ENCODE measurements around the gene PLK2.

PLK2 gene

GRCh38 chr5:58444805-58445204, 15.1 kb downstream of the PLK2 start:
- Histone ChIP-seq H2BK15ac (ENCODE audit: low read depth, poor library complexity, severe bottlenecking) (no peak overlapping the region), H3K36me3 (ENCODE audit: control insufficient read depth in 1 of 2, insufficient read depth in 2 of 2, low read depth in 1 of 2, low read length in 2 of 2) (peaks cover 0 to 9% of the 10 kb centered on the region in 2 experiments), H3K18ac (ENCODE audit: low read depth in 1 of 2, low read length in 2 of 2) (no peak overlapping the region), H2AK5ac (ENCODE audit: low read length, severe bottlenecking) (no peak overlapping the region), H4K8ac (ENCODE audit: low read length) (no peak overlapping the region), H3K27ac (ENCODE audit: low read length, poor library complexity, severe bottlenecking) (no peak overlapping the region), H3K27me3 (ENCODE audit: control insufficient read depth in 1 of 2, insufficient read depth in 1 of 2, low read length in 2 of 2) (no peaks in the 10 kb centered on the region), H4K91ac (ENCODE audit: low read length) (no peak overlapping the region), H2AFZ (ENCODE audit: low read depth, low read length) (no peak overlapping the region), H2BK120ac (ENCODE audit: low read depth, low read length) (no peak overlapping the region), H3K79me1 (replicated peaks; ENCODE audit: low read length, poor library complexity, severe bottlenecking) (no peaks in the 10 kb centered on the region), H3K9me3 (ENCODE audit: control insufficient read depth, low read length) (no peaks in the 10 kb centered on the region), H3K4ac (ENCODE audit: low read depth in 1 of 2, low read length in 2 of 2) (no peak overlapping the region), H3K23ac (ENCODE audit: low read length in 2 of 2) (no peak overlapping the region), H3K4me3 (ENCODE audit: insufficient read depth in 1 of 2, low read depth in 1 of 2, low read length in 2 of 2) (no peak overlapping the region), H3K4me2 (ENCODE audit: low read length, poor library complexity, severe bottlenecking) (no peak overlapping the region), H3K14ac (ENCODE audit: low read length in 2 of 2) (no peak overlapping the region), H2BK12ac (ENCODE audit: low read length in 2 of 2) (no peak overlapping the region), H2BK5ac (ENCODE audit: low read depth, low read length, poor library complexity, severe bottlenecking) (no peak overlapping the region), H3K4me1 (ENCODE audit: control insufficient read depth, insufficient read depth, low read depth, low read length) (peaks cover 2% of the 10 kb centered on the region), H3K9ac (ENCODE audit: low read length) (no peak overlapping the region)
- no peak for DNase-seq

DNA sequence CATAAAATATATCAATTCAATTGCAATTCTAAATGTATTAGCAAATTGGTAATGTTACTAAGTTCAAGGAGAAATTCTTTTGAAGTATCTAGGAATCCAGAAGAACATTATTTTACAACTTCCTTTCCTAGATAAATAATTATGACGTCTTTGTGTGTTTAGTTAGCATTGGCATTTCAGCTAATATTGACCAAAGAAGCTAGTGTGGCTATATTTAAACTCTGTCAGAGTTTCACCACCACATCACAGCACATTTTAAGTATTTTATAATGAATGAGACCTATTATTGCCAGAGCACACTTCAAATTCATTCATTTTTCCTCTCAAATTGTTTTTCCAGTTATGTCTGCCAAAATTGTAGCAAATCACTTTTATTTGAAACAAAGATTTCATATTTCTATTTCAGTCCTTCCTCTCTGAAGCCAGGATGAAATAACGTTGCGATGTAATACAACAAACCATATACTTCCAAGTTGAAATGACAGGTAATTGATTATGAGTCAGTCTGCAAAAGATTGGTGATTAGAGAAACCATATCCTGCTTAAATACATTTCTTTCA, 18.9 kb downstream of the PLK2 start:
- no peak overlapping the region for H3K23ac ChIP-seq (ENCODE audit: low read length in 2 of 2)
- no peak overlapping the region for H2AK5ac ChIP-seq (ENCODE audit: low read length, severe bottlenecking)
- no peaks in the 10 kb centered on the region for H3K27me3 ChIP-seq (ENCODE audit: control insufficient read depth in 1 of 2, insufficient read depth in 1 of 2, low read length in 2 of 2)
- H4K91ac ChIP-seq (ENCODE audit: low read length): no peak overlapping the region
- no peak overlapping the region for H3K18ac ChIP-seq (ENCODE audit: low read depth in 1 of 2, low read length in 2 of 2)
- H3K4me2 ChIP-seq (ENCODE audit: low read length, poor library complexity, severe bottlenecking): no peak overlapping the region
- H4K8ac ChIP-seq (ENCODE audit: low read length): no peak overlapping the region
- no peak overlapping the region for H3K9ac ChIP-seq (ENCODE audit: low read length)
- no peak overlapping the region for H2BK12ac ChIP-seq (ENCODE audit: low read length in 2 of 2)
- no peak overlapping the region for H3K14ac ChIP-seq (ENCODE audit: low read length in 2 of 2)
- no peaks in the 10 kb centered on the region for H3K79me1 ChIP-seq (replicated peaks; ENCODE audit: low read length, poor library complexity, severe bottlenecking)
- H2AFZ ChIP-seq (ENCODE audit: low read depth, low read length): no peak overlapping the region
- no peaks in the 10 kb centered on the region for H3K9me3 ChIP-seq (ENCODE audit: control insufficient read depth, low read length)
- H2BK15ac ChIP-seq (ENCODE audit: low read depth, poor library complexity, severe bottlenecking): no peak overlapping the region
- no peak overlapping the region for H3K27ac ChIP-seq (ENCODE audit: low read length, poor library complexity, severe bottlenecking)
- no CpG with 5 or more reads among the region's 3 CpGs for WGBS
- H3K36me3 ChIP-seq (ENCODE audit: control insufficient read depth in 1 of 2, insufficient read depth in 2 of 2, low read depth in 1 of 2, low read length in 2 of 2): peaks cover 0 to 2% of the 10 kb centered on the region in 2 experiments
- H3K4me1 ChIP-seq (ENCODE audit: control insufficient read depth, insufficient read depth, low read depth, low read length): no peaks in the 10 kb centered on the region
- H2BK120ac ChIP-seq (ENCODE audit: low read depth, low read length): no peak overlapping the region
- H2BK5ac ChIP-seq (ENCODE audit: low read depth, low read length, poor library complexity, severe bottlenecking): no peak overlapping the region
- no peak overlapping the region for H3K4ac ChIP-seq (ENCODE audit: low read depth in 1 of 2, low read length in 2 of 2)
- H3K4me3 ChIP-seq (ENCODE audit: insufficient read depth in 1 of 2, low read depth in 1 of 2, low read length in 2 of 2): no peak overlapping the region
- DNase-seq: no peak

DNA sequence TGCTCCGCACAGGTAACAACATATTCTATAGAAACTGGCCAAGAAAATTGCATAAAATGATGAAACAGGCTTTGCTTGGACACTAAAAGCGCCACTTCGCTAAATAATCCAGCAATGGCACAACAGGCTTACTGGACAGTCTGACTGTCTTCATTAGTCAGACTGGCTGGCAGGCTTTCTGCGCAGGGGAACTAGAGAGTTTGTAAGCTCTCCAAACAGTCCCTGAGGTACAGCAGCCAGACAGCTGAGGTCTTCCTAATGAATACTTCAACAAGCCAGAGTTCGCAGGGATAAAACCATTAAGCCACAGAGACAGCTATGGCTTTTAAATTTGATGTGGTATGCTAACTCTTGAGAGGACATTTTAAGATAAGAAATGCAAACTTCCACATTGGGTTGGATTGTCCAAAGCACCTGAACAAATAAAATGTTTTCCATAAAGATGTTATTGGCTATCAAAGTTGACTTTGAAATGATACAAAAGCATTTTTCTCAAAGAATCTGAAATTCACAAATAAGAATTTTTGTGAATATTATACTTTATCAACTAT, 20.7 kb downstream of the PLK2 start:
- Histone ChIP-seq H3K9me3 (ENCODE audit: control insufficient read depth, low read length) (no peaks in the 10 kb centered on the region), H2BK120ac (ENCODE audit: low read depth, low read length) (no peak overlapping the region), H4K8ac (ENCODE audit: low read length) (no peak overlapping the region), H3K27me3 (ENCODE audit: control insufficient read depth in 1 of 2, insufficient read depth in 1 of 2, low read length in 2 of 2) (no peaks in the 10 kb centered on the region), H2BK12ac (ENCODE audit: low read length in 2 of 2) (no peak overlapping the region), H3K27ac (ENCODE audit: low read length, poor library complexity, severe bottlenecking) (no peak overlapping the region), H3K23ac (ENCODE audit: low read length in 2 of 2) (no peak overlapping the region), H3K36me3 (ENCODE audit: control insufficient read depth in 1 of 2, insufficient read depth in 2 of 2, low read depth in 1 of 2, low read length in 2 of 2) (no peaks in the 10 kb centered on the region), H2AFZ (ENCODE audit: low read depth, low read length) (no peak overlapping the region), H3K18ac (ENCODE audit: low read depth in 1 of 2, low read length in 2 of 2) (no peak overlapping the region), H3K14ac (ENCODE audit: low read length in 2 of 2) (no peak overlapping the region), H4K91ac (ENCODE audit: low read length) (no peak overlapping the region), H2BK15ac (ENCODE audit: low read depth, poor library complexity, severe bottlenecking) (no peak overlapping the region), H2BK5ac (ENCODE audit: low read depth, low read length, poor library complexity, severe bottlenecking) (no peak overlapping the region), H3K9ac (ENCODE audit: low read length) (no peak overlapping the region), H3K4me3 (ENCODE audit: insufficient read depth in 1 of 2, low read depth in 1 of 2, low read length in 2 of 2) (no peak overlapping the region), H3K4ac (ENCODE audit: low read depth in 1 of 2, low read length in 2 of 2) (no peak overlapping the region), H3K4me2 (ENCODE audit: low read length, poor library complexity, severe bottlenecking) (no peak overlapping the region), H3K4me1 (ENCODE audit: control insufficient read depth, insufficient read depth, low read depth, low read length) (no peaks in the 10 kb centered on the region), H2AK5ac (ENCODE audit: low read length, severe bottlenecking) (no peak overlapping the region), H3K79me1 (replicated peaks; ENCODE audit: low read length, poor library complexity, severe bottlenecking) (no peaks in the 10 kb centered on the region)
- 95% methylated on average over 5 of the region's 5 CpGs for WGBS
- DNase-seq: no peak

DNA sequence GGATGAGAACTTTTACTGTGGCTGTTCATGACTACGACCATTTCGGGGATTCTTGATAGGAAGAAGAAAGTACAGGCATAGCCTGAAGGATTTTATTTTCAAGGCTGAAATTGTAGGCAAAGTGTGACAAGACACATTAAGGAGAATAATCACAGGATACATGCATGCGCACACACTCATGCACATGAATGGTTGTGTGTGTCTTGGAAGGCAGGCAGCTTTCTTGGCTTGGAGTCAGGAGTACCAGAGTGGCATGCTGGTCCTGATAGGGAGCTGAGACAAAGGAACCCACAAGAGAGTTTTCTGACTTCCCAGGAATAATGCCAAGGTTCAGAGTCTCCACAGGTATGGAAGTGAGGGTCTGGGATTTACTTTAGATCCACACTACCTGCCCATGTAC, 22.2 kb downstream of the PLK2 start:
- H2BK120ac ChIP-seq (ENCODE audit: low read depth, low read length): no peak overlapping the region
- no peaks in the 10 kb centered on the region for H3K36me3 ChIP-seq (ENCODE audit: control insufficient read depth in 1 of 2, insufficient read depth in 2 of 2, low read depth in 1 of 2, low read length in 2 of 2)
- H3K14ac ChIP-seq (ENCODE audit: low read length in 2 of 2): no peak overlapping the region
- no peak overlapping the region for H3K4me3 ChIP-seq (ENCODE audit: insufficient read depth in 1 of 2, low read depth in 1 of 2, low read length in 2 of 2)
- H2AFZ ChIP-seq (ENCODE audit: low read depth, low read length): no peak overlapping the region
- no peak for DNase-seq
- H4K8ac ChIP-seq (ENCODE audit: low read length): no peak overlapping the region
- H3K27me3 ChIP-seq (ENCODE audit: control insufficient read depth in 1 of 2, insufficient read depth in 1 of 2, low read length in 2 of 2): no peaks in the 10 kb centered on the region
- H4K91ac ChIP-seq (ENCODE audit: low read length): no peak overlapping the region
- over 99% methylated on average over 3 of the region's 3 CpGs for WGBS
- no peak overlapping the region for H3K4me2 ChIP-seq (ENCODE audit: low read length, poor library complexity, severe bottlenecking)
- no peaks in the 10 kb centered on the region for H3K4me1 ChIP-seq (ENCODE audit: control insufficient read depth, insufficient read depth, low read depth, low read length)
- H3K23ac ChIP-seq (ENCODE audit: low read length in 2 of 2): no peak overlapping the region
- no peak overlapping the region for H3K18ac ChIP-seq (ENCODE audit: low read depth in 1 of 2, low read length in 2 of 2)
- H3K4ac ChIP-seq (ENCODE audit: low read depth in 1 of 2, low read length in 2 of 2): no peak overlapping the region
- H2BK5ac ChIP-seq (ENCODE audit: low read depth, low read length, poor library complexity, severe bottlenecking): no peak overlapping the region
- no peaks in the 10 kb centered on the region for H3K9me3 ChIP-seq (ENCODE audit: control insufficient read depth, low read length)
- H3K27ac ChIP-seq (ENCODE audit: low read length, poor library complexity, severe bottlenecking): no peak overlapping the region
- H2AK5ac ChIP-seq (ENCODE audit: low read length, severe bottlenecking): no peak overlapping the region
- H3K79me1 ChIP-seq (replicated peaks; ENCODE audit: low read length, poor library complexity, severe bottlenecking): no peaks in the 10 kb centered on the region
- no peak overlapping the region for H3K9ac ChIP-seq (ENCODE audit: low read length)
- H2BK12ac ChIP-seq (ENCODE audit: low read length in 2 of 2): no peak overlapping the region
- no peak overlapping the region for H2BK15ac ChIP-seq (ENCODE audit: low read depth, poor library complexity, severe bottlenecking)

Measured in mesenchymal stem cell (in vitro differentiated cells and primary cell).